HFF-Myc (cell line): ENCODE results near the gene SLC35F4.
"Not testable (repeated sequence)": the region's sequence is repeated elsewhere in the genome, so short reads cannot be mapped to it uniquely, and the experiment has no call there.

ENCODE experiments used
- DNase-seq: peaks from one replicate; pipeline ENCODE4 v3.0.0-alpha.2; 2011; ENCODE audit warnings: low read depth; ENCODE audit errors: extremely low read depth
- H3K4me3 ChIP-seq: replicated peaks from 2 replicates; pipeline ENCODE4 v1.5.1; 2011; ENCODE audit warnings: low read depth, mild to moderate bottlenecking, control low read depth, low read length
- CTCF ChIP-seq: IDR thresholded peaks from 2 replicates; pipeline ENCODE4 v1.5.1; 2012; ENCODE audit warnings: mild to moderate bottlenecking, low read depth, low read length, control low read depth; ENCODE audit errors: missing control alignments

The SLC35F4 gene

GRCh38 chr14:57729208-57730187 is 136.4 kb downstream of the SLC35F4 start:
- no peak for DNase-seq

GRCh38 chr14:57725399-57726077 is 140.4 kb downstream of the SLC35F4 start:
- H3K4me3 ChIP-seq: no peak overlapping the region
- DNase-seq: no peak
- no peak for TF ChIP-seq CTCF

More at GRCh38 chr14:57729208-57730187, 136.4 kb downstream of the SLC35F4 start:
- no peak for TF ChIP-seq CTCF
- H3K4me3 ChIP-seq: no peak overlapping the region

DNA sequence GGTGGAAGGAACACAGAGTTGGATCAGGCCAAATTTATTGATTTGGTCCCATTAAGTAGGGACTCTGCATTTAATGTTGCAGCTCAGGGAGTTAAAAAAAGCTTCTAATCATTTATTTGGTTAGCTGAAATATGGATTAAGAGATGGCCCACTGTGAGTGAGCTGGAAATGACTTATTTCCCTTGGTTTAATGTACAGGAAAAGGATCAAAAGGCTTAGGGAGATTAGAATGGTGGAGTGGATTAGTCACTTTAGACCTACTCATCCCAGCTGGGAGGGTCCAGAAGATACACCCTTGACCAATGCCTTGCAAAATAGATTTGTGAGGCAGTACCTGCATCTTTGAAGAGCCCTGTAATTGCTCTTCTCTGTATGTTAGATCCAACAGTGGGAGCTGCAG is 143.8 kb downstream of the SLC35F4 start:
- H3K4me3 ChIP-seq, DNase-seq: not testable (repeated sequence)

DNA sequence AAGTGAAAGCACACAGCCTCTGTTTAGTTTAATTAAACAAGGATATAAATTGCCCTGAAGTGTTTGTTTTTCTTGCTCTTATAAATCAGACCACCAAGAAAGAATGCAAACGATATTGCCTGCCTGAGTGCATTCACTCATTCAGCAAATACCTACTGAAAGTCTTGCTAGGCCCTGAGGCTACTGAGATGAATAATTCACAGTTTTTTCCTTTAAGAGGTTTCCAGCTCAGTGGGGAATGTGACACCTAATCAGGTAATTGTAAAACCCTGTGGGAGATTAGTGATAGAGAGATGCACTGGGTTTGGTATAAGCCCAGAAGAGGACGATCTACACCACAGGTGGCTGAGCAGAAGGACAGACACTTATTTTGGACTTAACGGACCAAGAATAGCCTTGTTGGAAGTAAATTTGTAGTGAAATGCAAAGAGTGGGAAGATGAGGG is 151.4 kb downstream of the SLC35F4 start:
- TF ChIP-seq CTCF: no peak
- no peak overlapping the region for H3K4me3 ChIP-seq
- no peak for DNase-seq

DNA sequence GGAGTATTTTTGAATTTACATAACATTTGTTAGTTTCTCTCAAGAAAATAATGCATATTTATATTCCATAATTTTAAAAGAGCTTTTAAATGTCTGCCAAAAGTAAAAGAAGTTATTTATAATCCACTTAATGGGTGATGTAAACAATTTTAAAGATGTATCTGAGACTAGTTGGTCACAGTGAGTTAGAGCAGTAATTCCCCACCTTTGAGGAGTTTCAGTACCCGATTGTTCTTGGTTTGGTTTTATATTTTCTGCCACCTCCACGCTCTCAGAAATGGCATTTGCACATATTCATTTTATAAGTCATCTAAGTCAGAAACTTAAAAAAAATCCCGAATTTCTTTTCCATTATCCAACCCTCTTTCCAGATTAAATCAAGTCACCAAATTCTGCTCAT is 153.2 kb downstream of the SLC35F4 start:
- no peak for TF ChIP-seq CTCF
- DNase-seq: no peak
- no peak overlapping the region for H3K4me3 ChIP-seq

GRCh38 chr14:57712102-57712501 is 153.8 kb downstream of the SLC35F4 start:
- no peak for TF ChIP-seq CTCF
- no peak overlapping the region for H3K4me3 ChIP-seq
- DNase-seq: no peak

GRCh38 chr14:57709909-57710308 is 156.0 kb downstream of the SLC35F4 start:
- H3K4me3 ChIP-seq: no peak overlapping the region
- no peak for DNase-seq
- no peak for TF ChIP-seq CTCF

DNA sequence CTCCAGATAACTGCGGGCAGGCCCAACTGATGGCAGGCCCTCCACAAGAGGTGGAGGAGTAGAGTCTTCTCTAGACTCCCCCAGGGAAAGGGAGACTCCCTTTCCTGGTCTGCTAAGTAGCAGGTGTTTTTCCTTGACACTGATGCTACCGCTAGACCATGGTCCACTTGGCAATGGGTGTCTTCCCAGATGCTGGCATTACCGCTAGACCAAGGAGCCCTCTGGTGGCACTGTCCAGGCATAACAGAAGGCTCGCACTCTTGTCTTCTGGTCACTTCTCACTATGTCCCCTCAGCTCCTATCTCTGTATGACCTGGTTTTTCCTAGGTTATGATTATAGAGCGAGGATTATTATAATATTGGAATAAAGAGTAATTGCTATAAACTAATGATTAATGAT is 156.8 kb downstream of the SLC35F4 start:
- not testable (repeated sequence) for H3K4me3 ChIP-seq, DNase-seq
